Endodermal cell (in vitro differentiated cells): Measurements from ENCODE around the gene CHD6. TPM values are rescaled to one million over a fixed set of nuclear protein-coding genes. Genes with fewer than 3 reads are reported as not detected.
A peak's percentile ranks its signal among the peaks of the same experiment; 100 is the strongest.

Experiments used
- DNase-seq: peaks from one replicate; pipeline ENCODE4 v3.0.0-alpha.2; 2017
- H3K27ac ChIP-seq: 2 replicates; pipeline ENCODE4 v1.5.1; 2013; ENCODE audit warnings: mild to moderate bottlenecking, low read depth, low read length, moderate library complexity
- H3K27me3 ChIP-seq: 2 replicates; pipeline ENCODE4 v1.6.1; 2013; ENCODE audit warnings: mild to moderate bottlenecking, low read length, moderate library complexity; ENCODE audit not compliant: insufficient read depth, control insufficient read depth, poor library complexity, severe bottlenecking
- H3K36me3 ChIP-seq: 2 replicates; pipeline ENCODE4 v1.7.0; 2013; ENCODE audit warnings: mild to moderate bottlenecking, low read length, moderate library complexity; ENCODE audit not compliant: control insufficient read depth, insufficient read depth
- H3K4me1 ChIP-seq: one replicate; pipeline ENCODE4 v1.7.0; 2013; ENCODE audit warnings: low read length; ENCODE audit not compliant: control insufficient read depth, insufficient read depth
- H3K4me3 ChIP-seq: 2 replicates; pipeline ENCODE4 v1.5.1; 2013; ENCODE audit warnings: mild to moderate bottlenecking, low read length, moderate library complexity
- H3K9ac ChIP-seq: 2 replicates; pipeline ENCODE4 v1.6.1; 2013; ENCODE audit warnings: mild to moderate bottlenecking, low read length, moderate library complexity; ENCODE audit not compliant: poor library complexity, severe bottlenecking; ENCODE audit errors: extremely low read depth
- H3K9me3 ChIP-seq: 2 replicates; pipeline ENCODE4 v1.6.1; 2013; ENCODE audit warnings: mild to moderate bottlenecking, low read length, moderate library complexity; ENCODE audit not compliant: control insufficient read depth
- H3K27ac Mint-ChIP-seq: 2 replicates; pipeline ENCODE4 v1.8.0; 2020; ENCODE audit warnings: mixed read lengths
- H3K27me3 Mint-ChIP-seq: 2 replicates; pipeline ENCODE4 v1.8.0; 2021; ENCODE audit warnings: mild to moderate bottlenecking, mixed read lengths; ENCODE audit not compliant: insufficient read depth
- H3K36me3 Mint-ChIP-seq: 2 replicates; pipeline ENCODE4 v1.8.0; 2020; ENCODE audit warnings: low read depth, mixed read lengths
- H3K4me1 Mint-ChIP-seq: 2 replicates; pipeline ENCODE4 v1.8.0; 2020; ENCODE audit warnings: mixed read lengths
- H3K4me3 Mint-ChIP-seq: 2 replicates; pipeline ENCODE4 v1.8.0; 2020; ENCODE audit warnings: mild to moderate bottlenecking, moderate library complexity, mixed read lengths
- H3K9me3 Mint-ChIP-seq: 2 replicates; pipeline ENCODE4 v1.8.0; 2020; ENCODE audit warnings: mild to moderate bottlenecking, mixed read lengths
- WGBS, 2 experiments: methylation state at CpG; one replicate each; pipeline versions ENCODE4 v1.1.5 to v1.1.7; 2013; ENCODE audit warnings: missing lambda C conversion rate in 2 of 2, mixed read lengths in 1 of 2; ENCODE audit not compliant: insufficient coverage in 1 of 2, insufficient read length in 1 of 2; 5-methylcytosine and 5-hydroxymethylcytosine counted together
- total RNA-seq, 2 donors: library from RNA; stranded (reverse); fragmentation: NEBNext Ultra II Directional in 1 of 2; extraction: Animal tissue kit (Norgen Biotek cat#: 25700) in 1 of 2; gene quantifications; 2 replicates in 1 of 2; 3 replicates in 1 of 2; pipeline ENCODE4 v1.2.1, GENCODE V29; 2021
- TF ChIP-seq, protein P1 (sequence below): fragments of 200-600 bp; sonication (generic); conservative IDR thresholded peaks from 2 replicates; pipeline ENCODE4 v1.5.0; 2021; ENCODE audit warnings: antibody characterized with exemption, mild to moderate bottlenecking

Gene CHD6
- total RNA-seq, 2 donors from 2014 or later = 82.5 to 107 TPM

DNA sequence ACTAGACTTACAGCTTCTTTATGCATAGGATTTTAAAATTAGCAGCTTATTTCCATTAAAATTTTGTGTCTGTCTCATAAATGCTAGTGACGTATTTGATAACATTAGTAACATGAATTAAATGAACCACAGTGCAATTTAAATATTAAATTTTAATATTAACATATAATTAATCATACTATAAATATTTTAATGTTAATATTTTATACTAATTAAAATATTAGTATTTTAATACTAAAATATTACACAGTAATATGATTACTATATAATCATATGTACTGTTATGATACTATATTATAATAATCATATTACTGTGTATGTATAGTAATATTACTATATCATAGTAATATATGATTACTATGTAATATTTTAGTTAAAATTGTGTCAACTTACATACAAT is 73.7 kb downstream of the CHD6 start:
- no peak overlapping the region for H3K9ac ChIP-seq
- H3K9me3 Mint-ChIP-seq = no peaks in the 10 kb centered on the region
- no peaks in the 10 kb centered on the region for H3K9me3 ChIP-seq
- no peak overlapping the region for H3K27ac Mint-ChIP-seq
- no peaks in the 10 kb centered on the region for H3K27me3 Mint-ChIP-seq
- peaks cover 5% of the 10 kb centered on the region for H3K4me1 Mint-ChIP-seq
- WGBS, 2 experiments = no CpG with 5 or more reads among the region's 1 CpG
- H3K36me3 ChIP-seq = peaks cover 15% of the 10 kb centered on the region
- H3K4me3 Mint-ChIP-seq = no peak overlapping the region
- no peaks in the 10 kb centered on the region for H3K4me1 ChIP-seq
- TF ChIP-seq, protein P1, sequence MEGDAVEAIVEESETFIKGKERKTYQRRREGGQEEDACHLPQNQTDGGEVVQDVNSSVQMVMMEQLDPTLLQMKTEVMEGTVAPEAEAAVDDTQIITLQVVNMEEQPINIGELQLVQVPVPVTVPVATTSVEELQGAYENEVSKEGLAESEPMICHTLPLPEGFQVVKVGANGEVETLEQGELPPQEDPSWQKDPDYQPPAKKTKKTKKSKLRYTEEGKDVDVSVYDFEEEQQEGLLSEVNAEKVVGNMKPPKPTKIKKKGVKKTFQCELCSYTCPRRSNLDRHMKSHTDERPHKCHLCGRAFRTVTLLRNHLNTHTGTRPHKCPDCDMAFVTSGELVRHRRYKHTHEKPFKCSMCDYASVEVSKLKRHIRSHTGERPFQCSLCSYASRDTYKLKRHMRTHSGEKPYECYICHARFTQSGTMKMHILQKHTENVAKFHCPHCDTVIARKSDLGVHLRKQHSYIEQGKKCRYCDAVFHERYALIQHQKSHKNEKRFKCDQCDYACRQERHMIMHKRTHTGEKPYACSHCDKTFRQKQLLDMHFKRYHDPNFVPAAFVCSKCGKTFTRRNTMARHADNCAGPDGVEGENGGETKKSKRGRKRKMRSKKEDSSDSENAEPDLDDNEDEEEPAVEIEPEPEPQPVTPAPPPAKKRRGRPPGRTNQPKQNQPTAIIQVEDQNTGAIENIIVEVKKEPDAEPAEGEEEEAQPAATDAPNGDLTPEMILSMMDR = no peak
- no peaks in the 10 kb centered on the region for H3K27me3 ChIP-seq
- no peak for DNase-seq
- H3K4me3 ChIP-seq = no peak overlapping the region
- H3K27ac ChIP-seq = no peak overlapping the region
- peaks cover 17% of the 10 kb centered on the region for H3K36me3 Mint-ChIP-seq

DNA sequence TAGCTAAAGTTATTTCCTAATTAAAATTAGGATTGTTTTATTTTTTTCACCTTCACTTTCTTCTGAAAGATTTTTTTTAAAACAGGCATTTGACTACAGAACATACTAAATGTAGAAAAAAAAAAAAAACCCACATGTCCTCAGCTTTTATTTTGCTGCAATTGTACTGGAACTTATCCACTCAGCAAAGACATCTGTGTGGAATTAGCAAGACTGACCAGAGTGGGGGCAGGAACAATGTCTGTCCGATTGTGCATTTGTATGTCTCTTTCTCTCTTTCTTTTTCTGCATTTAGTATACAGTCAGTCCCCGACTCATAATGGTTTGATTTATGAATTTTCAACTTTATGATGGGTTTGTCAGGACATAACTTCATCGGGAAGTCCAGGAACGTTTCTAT is 77.3 kb downstream of the CHD6 start:
- no peak for DNase-seq
- Histone ChIP-seq H3K4me3 (no peak overlapping the region), H3K36me3 (peaks cover 27% of the 10 kb centered on the region), H3K27me3 (no peaks in the 10 kb centered on the region), H3K9me3 (peaks cover 20% of the 10 kb centered on the region), H3K4me1 (no peaks in the 10 kb centered on the region), H3K27ac (no peak overlapping the region), H3K9ac (no peak overlapping the region)
- Mint-ChIP-seq H3K27ac (no peak overlapping the region), H3K27me3 (no peaks in the 10 kb centered on the region), H3K4me3 (no peak overlapping the region), H3K4me1 (no peaks in the 10 kb centered on the region), H3K9me3 (peaks cover 18% of the 10 kb centered on the region), H3K36me3 (peaks cover 28% of the 10 kb centered on the region)
- WGBS, 2 experiments = 93 to 94% methylated on average over 3 to 4 of the region's 4 CpGs
- TF ChIP-seq, protein P1 = no peak

DNA sequence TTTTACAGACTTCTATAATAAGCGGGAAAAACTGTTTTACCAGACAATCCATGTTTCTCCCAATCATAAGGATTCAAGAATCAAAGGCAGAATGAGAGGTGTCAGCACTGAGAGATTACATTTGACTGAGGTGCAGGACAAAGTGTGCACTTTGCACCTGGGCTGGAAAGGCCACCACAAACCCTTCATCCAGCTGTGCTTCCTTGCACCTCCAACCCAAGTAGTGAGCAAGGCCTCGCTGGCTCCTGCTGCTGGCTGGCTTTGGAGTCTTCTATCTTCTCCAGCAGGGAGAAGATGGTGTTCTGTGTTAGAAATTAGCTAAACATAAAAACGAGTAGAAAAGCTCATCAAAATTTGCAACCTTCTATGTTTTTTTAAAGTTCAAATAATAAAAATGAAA is 77.7 kb downstream of the CHD6 start:
- H3K4me1 Mint-ChIP-seq = no peaks in the 10 kb centered on the region

More for the DNA sequence above, 77.7 kb downstream of the CHD6 start:
- no peaks in the 10 kb centered on the region for H3K4me1 ChIP-seq
- Mint-ChIP-seq H3K27ac (no peak overlapping the region), H3K27me3 (no peaks in the 10 kb centered on the region), H3K9me3 (peaks cover 18% of the 10 kb centered on the region), H3K4me3 (no peak overlapping the region), H3K36me3 (peaks cover 28% of the 10 kb centered on the region)
- TF ChIP-seq, protein P1 = peak; percentile 43
- H3K9ac ChIP-seq = no peak overlapping the region
- H3K4me3 ChIP-seq = no peak overlapping the region
- no peak for DNase-seq
- WGBS, 2 experiments = 88% methylated on average over 3 of the region's 3 CpGs; no CpG with 5 or more reads in 1 of the 2 experiments
- H3K27me3 ChIP-seq = no peaks in the 10 kb centered on the region
- peaks cover 27% of the 10 kb centered on the region for H3K36me3 ChIP-seq
- H3K27ac ChIP-seq = no peak overlapping the region
- peaks cover 20% of the 10 kb centered on the region for H3K9me3 ChIP-seq
